Measurements from ENCODE around the gene CDKN2C.

DNA sequence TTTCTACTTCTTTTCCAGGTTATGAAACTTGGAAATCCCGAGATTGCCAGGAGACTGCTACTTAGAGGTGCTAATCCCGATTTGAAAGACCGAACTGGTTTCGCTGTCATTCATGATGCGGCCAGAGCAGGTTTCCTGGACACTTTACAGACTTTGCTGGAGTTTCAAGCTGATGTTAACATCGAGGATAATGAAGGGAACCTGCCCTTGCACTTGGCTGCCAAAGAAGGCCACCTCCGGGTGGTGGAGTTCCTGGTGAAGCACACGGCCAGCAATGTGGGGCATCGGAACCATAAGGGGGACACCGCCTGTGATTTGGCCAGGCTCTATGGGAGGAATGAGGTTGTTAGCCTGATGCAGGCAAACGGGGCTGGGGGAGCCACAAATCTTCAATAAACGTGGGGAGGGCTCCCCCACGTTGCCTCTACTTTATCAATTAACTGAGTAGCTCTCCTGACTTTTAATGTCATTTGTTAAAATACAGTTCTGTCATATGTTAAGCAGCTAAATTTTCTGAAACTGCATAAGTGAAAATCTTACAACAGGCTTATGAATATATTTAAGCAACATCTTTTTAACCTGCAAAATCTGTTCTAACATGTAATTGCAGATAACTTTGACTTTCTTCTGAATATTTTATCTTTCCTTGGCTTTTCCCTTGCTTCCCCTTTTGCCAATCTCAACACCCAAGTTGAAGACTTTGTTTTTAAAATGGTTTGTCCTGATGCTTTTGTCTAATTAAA is 4.0 kb downstream of the CDKN2C start:
- TF ChIP-seq, protein P1, sequence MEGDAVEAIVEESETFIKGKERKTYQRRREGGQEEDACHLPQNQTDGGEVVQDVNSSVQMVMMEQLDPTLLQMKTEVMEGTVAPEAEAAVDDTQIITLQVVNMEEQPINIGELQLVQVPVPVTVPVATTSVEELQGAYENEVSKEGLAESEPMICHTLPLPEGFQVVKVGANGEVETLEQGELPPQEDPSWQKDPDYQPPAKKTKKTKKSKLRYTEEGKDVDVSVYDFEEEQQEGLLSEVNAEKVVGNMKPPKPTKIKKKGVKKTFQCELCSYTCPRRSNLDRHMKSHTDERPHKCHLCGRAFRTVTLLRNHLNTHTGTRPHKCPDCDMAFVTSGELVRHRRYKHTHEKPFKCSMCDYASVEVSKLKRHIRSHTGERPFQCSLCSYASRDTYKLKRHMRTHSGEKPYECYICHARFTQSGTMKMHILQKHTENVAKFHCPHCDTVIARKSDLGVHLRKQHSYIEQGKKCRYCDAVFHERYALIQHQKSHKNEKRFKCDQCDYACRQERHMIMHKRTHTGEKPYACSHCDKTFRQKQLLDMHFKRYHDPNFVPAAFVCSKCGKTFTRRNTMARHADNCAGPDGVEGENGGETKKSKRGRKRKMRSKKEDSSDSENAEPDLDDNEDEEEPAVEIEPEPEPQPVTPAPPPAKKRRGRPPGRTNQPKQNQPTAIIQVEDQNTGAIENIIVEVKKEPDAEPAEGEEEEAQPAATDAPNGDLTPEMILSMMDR (IDR thresholded peaks at IDR 0.05) = no peak
- TF ChIP-seq POLR2AphosphoS5 (IDR thresholded peaks at IDR 0.05) = no peak

All from breast epithelium (tissue), 3 donors.